ENCODE data around the gene ZBP1. TPM values are rescaled to one million over a fixed set of nuclear protein-coding genes. Genes with fewer than 3 reads are reported as not detected.

Gene ZBP1
- total RNA-seq, 1 experiment from 2014 or later = not detected

- Histone ChIP-seq H2AFZ (ENCODE audit: low read length) (no peak overlapping the region), H3F3A (ENCODE audit: low read length, unreplicated experiment) (no peaks in the 10 kb centered on the region), H3K4me3 (ENCODE audit: low read length) (no peak overlapping the region), H3K9ac (ENCODE audit: low read length) (peak overlapping the region; percentile 32; the same call in 1 of the 2 replicates), H3K9me2 (replicated peaks; ENCODE audit: low read length) (no peaks in the 10 kb centered on the region), H3K36me3 (ENCODE audit: low read depth, low read length) (no peaks in the 10 kb centered on the region), H3K27ac (ENCODE audit: low read length) (peak overlapping the region; percentile 54), H4K20me1 (ENCODE audit: low read length) (no peaks in the 10 kb centered on the region), H3K4me2 (ENCODE audit: low read length) (peak overlapping the region; percentile 37; the same call in 1 of the 2 replicates), H3K9me3 (ENCODE audit: low read length) (no peaks in the 10 kb centered on the region), H3K79me2 (ENCODE audit: low read length) (no peaks in the 10 kb centered on the region), H3K27me3 (ENCODE audit: low read length) (no peaks in the 10 kb centered on the region), H3K4me1 (ENCODE audit: insufficient read depth, low read length) (peaks cover 13% of the 10 kb centered on the region)
- BruUV-seq (replicated peaks) = no TSS peak
- ChIA-PET CTCF (interaction anchor here (1.1 kb wide), 1 partner anchor 22 kb away, joined by 3 read pairs; no protein-coding TSS in a partner anchor), POLR2A (ENCODE audit: unreplicated experiment) (no interaction called here)
- no peak for ATAC-seq
- TF ChIP-seq EZH2phosphoT487 (IDR thresholded peaks at IDR 0.05; ENCODE audit: borderline replicate concordance, low read length) (no peak), EZH2 (IDR thresholded peaks at IDR 0.05; ENCODE audit: low read length, unreplicated experiment) (no peak)
- TF ChIP-seq, protein P1, sequence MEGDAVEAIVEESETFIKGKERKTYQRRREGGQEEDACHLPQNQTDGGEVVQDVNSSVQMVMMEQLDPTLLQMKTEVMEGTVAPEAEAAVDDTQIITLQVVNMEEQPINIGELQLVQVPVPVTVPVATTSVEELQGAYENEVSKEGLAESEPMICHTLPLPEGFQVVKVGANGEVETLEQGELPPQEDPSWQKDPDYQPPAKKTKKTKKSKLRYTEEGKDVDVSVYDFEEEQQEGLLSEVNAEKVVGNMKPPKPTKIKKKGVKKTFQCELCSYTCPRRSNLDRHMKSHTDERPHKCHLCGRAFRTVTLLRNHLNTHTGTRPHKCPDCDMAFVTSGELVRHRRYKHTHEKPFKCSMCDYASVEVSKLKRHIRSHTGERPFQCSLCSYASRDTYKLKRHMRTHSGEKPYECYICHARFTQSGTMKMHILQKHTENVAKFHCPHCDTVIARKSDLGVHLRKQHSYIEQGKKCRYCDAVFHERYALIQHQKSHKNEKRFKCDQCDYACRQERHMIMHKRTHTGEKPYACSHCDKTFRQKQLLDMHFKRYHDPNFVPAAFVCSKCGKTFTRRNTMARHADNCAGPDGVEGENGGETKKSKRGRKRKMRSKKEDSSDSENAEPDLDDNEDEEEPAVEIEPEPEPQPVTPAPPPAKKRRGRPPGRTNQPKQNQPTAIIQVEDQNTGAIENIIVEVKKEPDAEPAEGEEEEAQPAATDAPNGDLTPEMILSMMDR (conservative IDR thresholded peaks at IDR 0.05; ENCODE audit: low read depth, low read length) = no peak
- DNase-seq = peak; percentile 57
- intact Hi-C loops (cut with micrococcal nuclease) = no loop called here
Measured at GRCh38 chr20:57601211-57601570, 19.0 kb downstream of the ZBP1 start.

DNA sequence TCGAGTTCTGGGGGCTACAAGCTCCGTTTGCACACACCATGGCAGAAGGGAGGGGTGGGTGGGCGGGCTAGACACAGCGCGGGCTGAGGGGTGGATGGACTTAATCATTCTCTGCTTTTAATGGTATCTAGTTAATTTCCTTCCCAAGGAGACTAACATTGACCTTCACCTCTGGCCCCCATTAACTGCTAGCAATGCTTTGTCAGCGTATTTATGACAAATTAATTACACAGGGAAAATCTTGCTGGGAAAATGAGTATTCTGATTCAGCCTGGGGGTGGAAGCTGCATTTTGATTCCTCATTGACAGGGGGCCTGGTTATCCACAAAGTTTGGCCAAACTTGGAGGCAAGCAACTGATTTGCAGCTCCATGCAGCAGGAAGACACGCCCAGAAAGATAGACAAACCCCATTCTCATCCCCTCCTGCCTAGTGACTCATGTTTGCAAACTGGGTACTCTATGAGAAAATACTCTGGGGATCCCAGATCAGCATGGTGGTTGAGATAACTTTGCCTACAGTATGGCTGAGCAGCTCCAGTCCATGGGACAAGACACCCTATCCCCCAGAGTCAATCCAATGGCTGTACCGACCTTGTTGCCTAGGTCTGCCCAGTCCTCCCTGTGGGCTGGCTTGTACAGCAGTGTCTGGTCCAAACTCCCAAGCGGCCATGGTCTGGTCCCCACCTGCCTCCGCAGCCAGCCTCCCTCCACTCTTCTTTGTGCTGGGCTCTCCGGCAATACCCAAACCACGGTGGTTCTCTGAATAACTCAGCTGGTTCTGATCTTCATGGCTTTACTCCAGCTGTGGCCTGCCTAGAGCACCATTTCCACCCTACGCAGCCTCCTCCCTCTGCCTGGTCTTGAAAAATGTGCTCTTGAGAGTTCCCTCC lies 19.7 kb downstream of the ZBP1 start:
- H3K4me1 ChIP-seq (ENCODE audit: insufficient read depth, low read length) = peaks cover 13% of the 10 kb centered on the region
- no TSS peak for BruUV-seq (replicated peaks)
- H3K27me3 ChIP-seq (ENCODE audit: low read length) = no peaks in the 10 kb centered on the region
- no peaks in the 10 kb centered on the region for H3K79me2 ChIP-seq (ENCODE audit: low read length)
- H3K9ac ChIP-seq (ENCODE audit: low read length) = peak overlapping the region; percentile 32
- no peaks in the 10 kb centered on the region for H4K20me1 ChIP-seq (ENCODE audit: low read length)
- CTCF ChIA-PET = interaction anchor here (0.6 to 1.1 kb wide), 2 partner anchors 17 to 22 kb away, joined by 3 read pairs; no protein-coding TSS in a partner anchor
- H3K27ac ChIP-seq (ENCODE audit: low read length) = peak overlapping the region; percentile 54
- H3K4me3 ChIP-seq (ENCODE audit: low read length) = no peak overlapping the region
- ATAC-seq (peak; percentile 30; the same call in 1 of the 2 replicates), DNase-seq (peak; percentile 59)
- intact Hi-C loops (cut with micrococcal nuclease) = no loop called here
- no peaks in the 10 kb centered on the region for H3K9me2 ChIP-seq (replicated peaks; ENCODE audit: low read length)
- TF ChIP-seq EZH2phosphoT487 (IDR thresholded peaks at IDR 0.05; ENCODE audit: borderline replicate concordance, low read length) (no peak), EZH2 (IDR thresholded peaks at IDR 0.05; ENCODE audit: low read length, unreplicated experiment) (no peak)
- TF ChIP-seq, protein P1 (conservative IDR thresholded peaks at IDR 0.05; ENCODE audit: low read depth, low read length) = no peak
- POLR2A ChIA-PET (ENCODE audit: unreplicated experiment) = no interaction called here
- H3K9me3 ChIP-seq (ENCODE audit: low read length) = no peaks in the 10 kb centered on the region
- H3K4me2 ChIP-seq (ENCODE audit: low read length) = peak overlapping the region; percentile 37
- no peaks in the 10 kb centered on the region for H3K36me3 ChIP-seq (ENCODE audit: low read depth, low read length)
- H3F3A ChIP-seq (ENCODE audit: low read length, unreplicated experiment) = no peaks in the 10 kb centered on the region
- H2AFZ ChIP-seq (ENCODE audit: low read length) = no peak overlapping the region

- Histone ChIP-seq H3K27ac (ENCODE audit: low read length) (no peak overlapping the region), H3K4me1 (ENCODE audit: insufficient read depth, low read length) (peaks cover 18% of the 10 kb centered on the region), H3K4me2 (ENCODE audit: low read length) (no peak overlapping the region), H3K79me2 (ENCODE audit: low read length) (no peaks in the 10 kb centered on the region), H3K9me3 (ENCODE audit: low read length) (no peaks in the 10 kb centered on the region), H3F3A (ENCODE audit: low read length, unreplicated experiment) (no peaks in the 10 kb centered on the region), H4K20me1 (ENCODE audit: low read length) (no peaks in the 10 kb centered on the region), H3K27me3 (ENCODE audit: low read length) (no peaks in the 10 kb centered on the region), H2AFZ (ENCODE audit: low read length) (no peak overlapping the region), H3K9me2 (replicated peaks; ENCODE audit: low read length) (no peaks in the 10 kb centered on the region), H3K9ac (ENCODE audit: low read length) (no peak overlapping the region), H3K4me3 (ENCODE audit: low read length) (no peak overlapping the region), H3K36me3 (ENCODE audit: low read depth, low read length) (no peaks in the 10 kb centered on the region)
- no TSS peak for BruUV-seq (replicated peaks)
- TF ChIP-seq, protein P1 (conservative IDR thresholded peaks at IDR 0.05; ENCODE audit: low read depth, low read length) = no peak
- TF ChIP-seq EZH2phosphoT487 (IDR thresholded peaks at IDR 0.05; ENCODE audit: borderline replicate concordance, low read length) (no peak), EZH2 (IDR thresholded peaks at IDR 0.05; ENCODE audit: low read length, unreplicated experiment) (no peak)
- intact Hi-C loops (cut with micrococcal nuclease) = no loop called here
- POLR2A ChIA-PET (ENCODE audit: unreplicated experiment) = no interaction called here
- ATAC-seq (no peak), DNase-seq (no peak)
- CTCF ChIA-PET = no interaction called here
Measured at GRCh38 chr20:57598491-57598890, 21.7 kb downstream of the ZBP1 start.
